Daoy (cell line): ENCODE measurements around the gene MRPL28. TPM values are rescaled to one million over a fixed set of nuclear protein-coding genes. Genes with fewer than 3 reads are reported as not detected.
A peak's percentile ranks its signal among the peaks of the same experiment; 100 is the strongest.
"Not testable (repeated sequence)": the region's sequence is repeated elsewhere in the genome, so short reads cannot be mapped to it uniquely, and the experiment has no call there.

Source experiments
- DNase-seq: peaks from one replicate; pipeline ENCODE4 v3.0.0-alpha.2; 2015; ENCODE audit warnings: low read depth
- total RNA-seq: library from RNA; depleted of rRNA; stranded (reverse); fragments of >200 nt; shearing (Covaris generic); gene quantifications from 2 replicates; pipeline ENCODE4 v1.2.3, GENCODE V29; 2014; rRNA removed

The MRPL28 gene
- 128 and 141 TPM in 2 replicates for total RNA-seq

DNA sequence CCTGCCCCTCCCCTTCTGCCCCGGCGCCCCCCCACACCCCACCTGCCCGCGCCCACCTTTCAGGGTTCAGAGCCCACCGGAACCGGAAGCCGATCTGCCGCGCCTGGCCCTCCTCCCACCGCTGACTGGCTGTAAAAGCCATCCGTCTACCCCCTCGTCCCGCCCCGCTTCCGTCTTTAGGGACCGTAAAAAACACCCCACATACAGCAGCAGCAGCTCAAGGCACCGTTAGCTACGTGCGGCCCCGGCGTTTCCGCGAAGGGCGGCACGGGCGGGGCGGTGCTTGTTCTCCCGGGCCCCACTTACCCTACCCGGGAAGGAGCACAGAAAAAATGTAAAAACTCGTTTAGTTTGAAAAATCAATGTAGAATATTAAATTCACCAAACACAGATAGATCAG is at the start of gene MRPL28:
Gene MRPL28, minus strand, starts transcription at position 96 of the 400 bp plus-strand sequence. CDS start 320 bp downstream, outside the sequence.
- DNase-seq: peak; percentile 94

- DNase-seq: not testable (repeated sequence)
Observed at GRCh38 chr16:415170-415498, 44.8 kb upstream of the MRPL28 start.

DNA sequence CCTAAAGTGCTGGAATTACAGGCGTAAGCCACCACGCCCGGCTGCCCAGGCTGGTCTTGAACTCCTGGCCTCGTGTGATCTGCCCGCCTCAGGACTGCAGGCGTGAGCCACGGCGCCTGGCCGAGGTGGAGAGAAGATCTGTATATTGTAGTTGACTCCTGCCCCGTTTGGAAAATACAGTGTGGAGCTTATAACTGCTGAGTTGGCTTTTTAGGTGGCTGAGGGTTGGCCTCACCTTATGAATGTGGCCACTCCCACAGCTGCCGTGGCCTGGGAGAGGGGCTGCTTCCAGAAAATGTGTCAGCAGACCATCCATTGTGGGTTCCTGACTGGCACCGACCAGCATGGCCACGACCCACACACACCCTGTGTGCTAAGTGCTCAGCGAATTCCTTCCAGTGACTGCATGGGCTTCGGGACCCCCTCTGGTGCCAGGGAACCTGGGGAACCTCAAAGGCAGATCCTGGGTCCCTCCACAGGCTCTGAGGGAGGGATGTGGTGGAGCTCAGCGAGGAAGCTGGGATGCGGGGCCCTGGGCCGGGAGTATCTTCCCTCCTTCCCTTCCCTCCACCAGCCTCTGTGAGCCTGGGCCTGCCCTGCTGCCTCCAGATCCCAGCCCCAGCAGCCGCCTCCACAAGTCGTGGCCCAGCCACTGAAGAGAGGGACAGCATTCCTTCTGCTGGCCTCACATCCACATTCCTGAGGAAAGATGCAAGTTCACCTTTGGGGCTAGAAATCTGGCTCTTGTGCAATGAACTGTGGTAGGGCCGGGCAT is 44.2 kb upstream of the MRPL28 start:
- DNase-seq: no peak

- no peak for DNase-seq
Observed at GRCh38 chr16:411576-412265, 41.4 kb upstream of the MRPL28 start.

DNA sequence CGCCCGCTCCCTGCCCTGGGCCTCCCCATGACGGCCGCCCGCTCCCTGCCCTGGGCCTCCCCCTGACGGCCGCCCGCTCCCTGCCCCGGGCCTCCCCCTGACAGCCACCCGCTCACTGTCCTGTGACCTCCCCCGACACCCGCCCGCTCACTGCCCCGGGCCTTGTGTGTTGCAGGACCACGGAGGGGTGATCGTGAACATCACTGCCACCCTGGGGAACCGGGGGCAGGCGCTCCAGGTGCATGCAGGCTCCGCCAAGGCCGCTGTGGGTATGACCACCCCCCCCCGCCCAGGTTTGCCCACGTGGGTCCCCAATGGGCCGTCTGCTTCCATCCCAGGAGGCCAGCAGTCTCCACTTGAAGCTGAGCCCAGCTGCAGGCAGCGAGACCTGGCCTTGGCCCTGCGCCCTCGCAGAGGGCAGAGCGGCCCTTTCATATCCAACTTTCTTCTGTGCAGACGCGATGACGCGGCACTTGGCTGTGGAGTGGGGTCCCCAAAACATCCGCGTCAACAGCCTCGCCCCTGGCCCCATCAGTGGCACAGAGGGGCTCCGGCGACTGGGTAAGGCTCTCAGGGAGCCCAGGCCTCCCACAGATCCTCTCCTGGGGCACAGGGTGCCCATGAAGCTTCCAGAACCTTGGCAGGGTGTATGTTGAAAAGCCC is 40.3 kb upstream of the MRPL28 start:
- no peak for DNase-seq

- DNase-seq: no peak
Observed at GRCh38 chr16:407253-407652, 36.9 kb upstream of the MRPL28 start.

- no peak for DNase-seq
Observed at GRCh38 chr16:405548-406506, 35.5 kb upstream of the MRPL28 start.

GRCh38 chr16:404971-405486 is 34.7 kb upstream of the MRPL28 start:
- DNase-seq: no peak

- peak; percentile 90 for DNase-seq
Observed at GRCh38 chr16:401468-402348, 31.4 kb upstream of the MRPL28 start, which contains the start of gene DECR2. DECR2 (plus strand) TSS chr16:401885; CDS start chr16:401964, 79 bp downstream.

DNA sequence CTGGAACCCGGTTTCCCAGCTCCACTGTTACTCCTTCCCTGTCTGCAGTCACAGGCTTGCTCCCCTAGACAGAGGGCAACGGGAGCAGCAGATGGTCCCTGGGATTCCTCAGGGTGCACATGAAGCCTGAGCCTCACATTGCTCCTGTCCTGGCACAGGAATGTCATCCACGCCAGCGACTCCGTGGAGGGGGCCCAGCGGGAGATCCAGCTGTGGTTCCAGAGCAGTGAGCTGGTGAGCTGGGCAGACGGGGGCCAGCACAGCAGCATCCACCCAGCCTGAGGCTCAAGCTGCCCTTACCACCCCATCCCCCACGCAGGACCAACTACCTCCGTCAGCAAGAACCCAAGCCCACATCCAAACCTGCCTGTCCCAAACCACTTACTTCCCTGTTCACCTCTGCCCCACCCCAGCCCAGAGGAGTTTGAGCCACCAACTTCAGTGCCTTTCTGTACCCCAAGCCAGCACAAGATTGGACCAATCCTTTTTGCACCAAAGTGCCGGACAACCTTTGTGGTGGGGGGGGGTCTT is 29.8 kb upstream of the MRPL28 start:
- DNase-seq: no peak

DNA sequence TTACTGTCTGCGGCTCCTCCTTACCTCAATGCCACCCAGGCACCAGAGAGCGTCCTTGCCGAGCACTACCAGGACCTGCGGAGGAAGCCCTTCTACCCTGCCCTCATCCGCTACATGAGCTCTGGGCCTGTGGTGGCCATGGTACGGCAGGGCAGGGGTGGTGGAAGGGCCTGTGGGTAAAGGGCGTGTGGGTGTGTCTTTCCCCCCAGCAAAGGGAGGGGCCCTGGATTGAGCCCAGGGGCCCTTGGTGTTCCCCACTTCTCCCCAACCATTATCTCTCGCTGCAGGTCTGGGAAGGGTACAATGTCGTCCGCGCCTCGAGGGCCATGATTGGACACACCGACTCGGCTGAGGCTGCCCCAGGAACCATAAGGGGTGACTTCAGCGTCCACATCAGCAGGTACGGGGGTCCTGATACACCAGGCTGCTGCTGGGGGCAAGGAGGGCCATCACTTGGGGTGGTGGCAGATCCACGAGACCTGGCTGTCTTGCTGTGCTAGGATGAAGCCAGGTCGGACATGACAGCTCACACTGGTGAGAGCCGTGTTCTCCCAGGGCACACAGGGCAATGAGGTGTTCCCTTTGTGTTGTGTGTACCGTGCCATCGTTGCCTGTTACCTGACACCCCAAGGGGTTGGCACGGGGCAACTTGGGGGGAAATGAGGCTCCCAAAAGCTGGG is 29.1 kb upstream of the MRPL28 start:
- no peak for DNase-seq

- no peak for DNase-seq
Observed at GRCh38 chr16:398561-399339, 28.4 kb upstream of the MRPL28 start.

GRCh38 chr16:397736-398332 is 27.5 kb upstream of the MRPL28 start:
- peak; percentile 61 for DNase-seq

DNA sequence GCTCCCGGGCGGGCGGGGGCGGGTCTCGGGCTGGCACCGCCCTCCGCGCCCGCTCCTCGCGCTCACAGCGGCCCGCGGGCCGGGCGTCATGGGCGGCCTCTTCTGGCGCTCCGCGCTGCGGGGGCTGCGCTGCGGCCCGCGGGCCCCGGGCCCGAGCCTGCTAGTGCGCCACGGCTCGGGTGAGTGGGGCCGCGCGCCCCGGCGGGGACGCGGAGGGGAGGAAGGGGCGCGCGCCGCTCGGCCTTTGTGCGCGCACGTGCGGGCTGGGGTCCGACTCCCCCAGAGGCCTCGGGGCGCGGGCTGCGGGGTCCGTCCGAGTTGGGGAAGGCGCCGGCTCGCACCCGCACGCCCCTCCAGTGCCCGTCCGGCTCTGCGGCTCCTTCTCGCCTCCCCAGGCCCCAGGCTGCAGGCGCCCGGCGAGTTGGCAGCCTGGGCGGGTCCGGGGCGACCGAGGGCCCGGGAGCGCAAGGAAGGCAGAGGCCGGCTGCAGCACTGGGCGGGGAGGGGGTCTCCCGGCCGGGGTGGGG is 26.9 kb upstream of the MRPL28 start, which contains the start of gene NME4:
Gene NME4, plus strand, starts transcription at position 65 of the 527 bp plus-strand sequence. Its CDS starts 24 bp downstream, at position 89.
- DNase-seq: peak; percentile 36

GRCh38 chr16:396605-397004 is 26.3 kb upstream of the MRPL28 start:
- peak; percentile 63 for DNase-seq

GRCh38 chr16:396199-396598 is 25.9 kb upstream of the MRPL28 start:
- no peak for DNase-seq

- DNase-seq: no peak
Observed at GRCh38 chr16:392450-393030, 22.2 kb upstream of the MRPL28 start.
